T-helper 2 cell treated with Interferon-gamma antibody and Interleukin-4, amounts not matched to agents 5 μg/mL and 100 μg/mL, for 36 hours (primary cell): Measurements from ENCODE around the gene COL6A1.

Experiments
- DNase-seq: peaks from one replicate; pipeline ENCODE4 v3.0.0; 2021; ENCODE audit warnings: low spot score
- H3K27ac Mint-ChIP-seq: one replicate; pipeline ENCODE4 v1.8.0; 2021; ENCODE audit warnings: mild to moderate bottlenecking, mixed read lengths
- H3K27me3 Mint-ChIP-seq: one replicate; pipeline ENCODE4 v1.8.0; 2021; ENCODE audit warnings: low read depth, mixed read lengths
- H3K36me3 Mint-ChIP-seq: one replicate; pipeline ENCODE4 v1.8.0; 2021; ENCODE audit warnings: low read depth, mixed read lengths
- H3K4me1 Mint-ChIP-seq: one replicate; pipeline ENCODE4 v1.8.0; 2021; ENCODE audit warnings: low read depth, mixed read lengths
- H3K4me3 Mint-ChIP-seq: one replicate; pipeline ENCODE4 v1.8.0; 2022; ENCODE audit warnings: mild to moderate bottlenecking, moderate library complexity, mixed read lengths
- H3K9me3 Mint-ChIP-seq: one replicate; pipeline ENCODE4 v1.8.0; 2021; ENCODE audit warnings: mixed read lengths

Gene COL6A1

GRCh38 chr21:46018615-46019014 lies 37.0 kb downstream of the COL6A1 start:
- H3K27ac Mint-ChIP-seq, result no peak overlapping the region
- H3K4me1 Mint-ChIP-seq, result no peaks in the 10 kb centered on the region
- DNase-seq, result no peak
- H3K36me3 Mint-ChIP-seq, result no peaks in the 10 kb centered on the region
- H3K9me3 Mint-ChIP-seq, result no peaks in the 10 kb centered on the region
- H3K27me3 Mint-ChIP-seq, result peaks cover 44% of the 10 kb centered on the region
- no peak overlapping the region for H3K4me3 Mint-ChIP-seq

DNA sequence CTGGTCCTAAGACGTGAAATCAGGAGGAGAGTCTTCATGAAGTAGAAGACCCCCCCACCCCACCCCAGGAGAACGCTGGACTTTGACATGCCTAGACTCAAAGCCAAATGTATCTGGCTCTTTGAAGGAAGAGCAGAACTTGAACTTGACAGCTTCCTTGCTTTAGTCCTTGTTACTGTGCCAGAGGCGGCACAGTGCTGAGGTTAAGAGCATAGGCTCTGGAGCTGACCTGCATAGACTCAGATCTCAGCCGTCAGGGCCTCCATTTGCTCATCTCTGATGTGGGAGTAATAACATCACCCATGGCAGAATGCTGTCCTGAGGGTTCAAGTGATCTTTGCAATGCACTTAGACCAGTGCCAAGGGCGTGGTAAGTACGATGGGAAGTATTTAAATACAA lies 39.0 kb downstream of the COL6A1 start:
- no peak overlapping the region for H3K4me3 Mint-ChIP-seq
- no peaks in the 10 kb centered on the region for H3K9me3 Mint-ChIP-seq

GRCh38 chr21:46021398-46021797 lies 39.8 kb downstream of the COL6A1 start:
- H3K36me3 Mint-ChIP-seq, result no peaks in the 10 kb centered on the region
- H3K9me3 Mint-ChIP-seq, result no peaks in the 10 kb centered on the region
- H3K27me3 Mint-ChIP-seq, result peaks cover 39% of the 10 kb centered on the region
- no peak for DNase-seq
- no peaks in the 10 kb centered on the region for H3K4me1 Mint-ChIP-seq
- no peak overlapping the region for H3K4me3 Mint-ChIP-seq
- H3K27ac Mint-ChIP-seq, result no peak overlapping the region

More for the DNA sequence above, 39.0 kb downstream of the COL6A1 start:
- Mint-ChIP-seq H3K27me3 (peaks cover 38% of the 10 kb centered on the region), H3K36me3 (no peaks in the 10 kb centered on the region), H3K4me1 (no peaks in the 10 kb centered on the region), H3K27ac (no peak overlapping the region)
- no peak for DNase-seq

DNA sequence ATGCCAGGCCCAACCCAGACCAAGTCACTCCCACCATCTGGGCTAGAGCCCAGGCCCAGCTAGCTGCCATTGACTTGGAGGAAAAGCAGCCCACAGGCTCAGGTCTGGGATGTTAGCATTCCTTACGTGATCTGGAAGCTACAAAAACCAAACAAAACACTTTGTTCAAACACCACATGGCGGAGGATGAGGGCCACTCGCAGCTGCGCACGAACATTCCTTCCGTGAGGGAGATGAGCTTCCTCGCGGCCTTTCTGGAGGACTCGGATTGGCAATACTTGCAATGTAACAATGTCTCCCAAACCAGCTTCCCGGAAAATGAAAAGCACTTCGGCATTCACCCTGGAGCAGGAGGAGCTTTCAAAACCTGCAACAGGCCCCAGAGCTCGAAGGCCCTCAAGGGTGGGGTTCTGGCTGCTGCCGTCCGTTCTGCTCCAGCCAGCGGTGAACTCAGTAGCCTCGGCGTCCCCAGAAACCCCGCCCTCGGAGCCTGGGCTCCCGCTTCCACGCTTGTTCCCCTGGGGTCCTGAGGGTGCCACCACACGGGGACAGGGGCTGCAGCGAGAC lies 40.5 kb downstream of the COL6A1 start:
- peaks cover 34% of the 10 kb centered on the region for H3K27me3 Mint-ChIP-seq
- no peak for DNase-seq
- H3K4me1 Mint-ChIP-seq, result no peaks in the 10 kb centered on the region
- no peaks in the 10 kb centered on the region for H3K9me3 Mint-ChIP-seq
- H3K4me3 Mint-ChIP-seq, result no peak overlapping the region
- H3K27ac Mint-ChIP-seq, result no peak overlapping the region
- H3K36me3 Mint-ChIP-seq, result no peaks in the 10 kb centered on the region

GRCh38 chr21:46022551-46023525 lies 41.3 kb downstream of the COL6A1 start:
- DNase-seq, result no peak
- Mint-ChIP-seq H3K4me1 (no peaks in the 10 kb centered on the region), H3K9me3 (no peaks in the 10 kb centered on the region), H3K36me3 (no peaks in the 10 kb centered on the region), H3K4me3 (no peak overlapping the region), H3K27me3 (peaks cover 28% of the 10 kb centered on the region), H3K27ac (no peak overlapping the region)

DNA sequence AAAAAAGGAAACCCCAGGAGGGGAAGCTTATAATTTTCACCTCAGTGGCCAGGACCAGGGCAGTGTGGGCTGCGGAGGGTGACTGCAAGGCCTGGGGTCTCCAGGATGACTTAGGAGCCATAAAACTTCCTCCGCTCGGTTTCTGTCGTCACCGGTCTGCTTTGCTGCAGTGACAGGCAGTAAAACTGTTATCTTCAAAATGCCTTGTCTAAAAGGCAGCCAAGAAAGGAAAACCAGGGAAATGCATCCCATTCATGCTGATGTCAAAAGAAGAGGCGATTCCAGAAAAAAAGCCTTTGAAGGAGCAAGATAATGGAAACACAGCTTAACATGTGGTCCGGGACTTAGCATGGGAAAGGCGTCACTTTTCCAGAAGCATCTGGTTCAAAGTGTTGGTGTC lies 42.0 kb downstream of the COL6A1 start:
- H3K27me3 Mint-ChIP-seq, result peaks cover 23% of the 10 kb centered on the region
- H3K4me1 Mint-ChIP-seq, result no peaks in the 10 kb centered on the region
- H3K9me3 Mint-ChIP-seq, result no peaks in the 10 kb centered on the region
- no peak overlapping the region for H3K27ac Mint-ChIP-seq
- H3K4me3 Mint-ChIP-seq, result no peak overlapping the region
- no peaks in the 10 kb centered on the region for H3K36me3 Mint-ChIP-seq
- DNase-seq, result no peak

DNA sequence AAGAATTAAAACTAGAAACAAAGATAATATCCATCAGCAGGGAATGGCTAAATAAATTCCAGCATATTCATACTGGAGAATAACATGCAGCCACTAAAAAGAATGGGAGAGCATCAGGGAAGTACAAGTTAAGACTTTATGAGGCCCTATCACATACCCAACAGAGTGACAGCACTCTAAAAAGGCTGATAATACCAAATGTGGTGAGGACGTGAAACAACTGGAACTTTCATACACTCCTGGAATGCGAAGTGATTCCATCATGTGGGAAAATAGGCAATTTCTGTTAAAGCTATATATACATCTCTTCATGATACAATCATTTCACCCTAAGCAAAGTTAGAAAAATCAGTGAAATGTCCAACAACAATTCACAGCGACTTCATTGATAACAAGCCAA lies 42.6 kb downstream of the COL6A1 start:
- no peaks in the 10 kb centered on the region for H3K4me1 Mint-ChIP-seq
- no peak for DNase-seq
- H3K36me3 Mint-ChIP-seq, result no peaks in the 10 kb centered on the region
- H3K27ac Mint-ChIP-seq, result no peak overlapping the region
- H3K4me3 Mint-ChIP-seq, result no peak overlapping the region
- peaks cover 19% of the 10 kb centered on the region for H3K27me3 Mint-ChIP-seq
- H3K9me3 Mint-ChIP-seq, result peaks cover 2% of the 10 kb centered on the region

DNA sequence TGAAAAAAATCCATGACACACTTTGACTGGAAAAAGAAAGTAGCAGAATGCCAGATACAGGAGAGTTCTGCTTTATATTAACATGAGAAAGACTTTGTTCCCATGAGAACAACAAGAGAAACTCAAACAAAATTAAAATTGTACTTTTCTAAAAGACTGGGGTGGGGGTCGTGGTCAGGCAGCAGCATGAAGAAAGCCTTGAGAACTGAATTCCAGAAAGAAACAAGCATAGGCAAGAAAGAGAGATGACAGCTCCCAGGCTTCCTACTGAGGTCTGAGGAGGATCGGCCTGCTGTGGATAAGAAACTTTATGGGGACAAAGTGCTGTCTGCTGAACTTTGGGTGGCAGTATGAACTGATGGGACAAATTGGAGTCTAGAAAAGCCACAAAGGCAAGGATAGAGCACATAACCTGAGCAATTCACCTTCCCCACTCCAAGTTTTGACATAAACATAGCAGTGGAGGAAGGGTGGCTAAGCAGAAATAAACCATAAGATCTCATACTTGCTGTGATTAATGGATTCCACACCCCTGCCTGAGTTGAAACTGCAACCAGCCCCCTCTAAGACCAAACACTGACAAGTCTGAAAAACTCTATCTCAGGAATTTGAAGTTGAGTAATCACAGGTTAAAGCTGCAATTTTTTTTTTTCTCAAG lies 43.7 kb downstream of the COL6A1 start:
- H3K27me3 Mint-ChIP-seq, result peaks cover 19% of the 10 kb centered on the region
- DNase-seq, result no peak
- H3K27ac Mint-ChIP-seq, result no peak overlapping the region
- H3K9me3 Mint-ChIP-seq, result peaks cover 7% of the 10 kb centered on the region
- no peaks in the 10 kb centered on the region for H3K4me1 Mint-ChIP-seq
- H3K36me3 Mint-ChIP-seq, result no peaks in the 10 kb centered on the region
- H3K4me3 Mint-ChIP-seq, result no peak overlapping the region

DNA sequence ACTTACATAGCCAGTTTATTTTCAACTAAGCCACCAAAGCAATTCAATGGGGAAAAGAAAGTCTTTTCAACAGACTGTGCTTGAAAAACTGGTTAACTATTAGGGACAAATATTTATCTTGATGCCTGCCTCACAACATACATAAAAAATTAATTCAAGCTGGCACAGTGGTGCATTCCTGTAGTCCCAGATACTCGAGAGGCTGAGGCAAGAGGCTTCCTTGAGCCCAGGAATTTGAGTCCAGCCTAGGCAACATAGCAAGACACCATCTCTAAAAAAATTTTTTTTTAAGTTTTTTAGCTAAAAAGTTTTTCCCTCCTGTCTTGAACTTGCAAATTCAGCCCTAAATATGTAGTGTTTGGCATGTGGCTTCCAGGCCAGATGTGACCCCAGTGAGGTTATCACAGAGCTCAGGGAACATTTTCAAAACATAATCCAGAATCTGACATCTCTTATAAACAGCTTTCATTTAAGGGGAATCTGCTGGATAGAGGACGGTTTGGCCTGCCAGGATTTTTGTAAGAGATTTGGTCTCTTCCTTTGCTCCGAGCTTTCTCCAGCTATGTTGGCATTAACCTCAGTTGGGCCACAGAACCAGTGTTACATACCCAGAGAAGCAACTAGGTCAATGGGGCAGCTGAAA lies 46.4 kb downstream of the COL6A1 start:
- no peak overlapping the region for H3K27ac Mint-ChIP-seq
- H3K36me3 Mint-ChIP-seq, result no peaks in the 10 kb centered on the region
- peaks cover 16% of the 10 kb centered on the region for H3K27me3 Mint-ChIP-seq
- H3K4me3 Mint-ChIP-seq, result no peak overlapping the region
- H3K4me1 Mint-ChIP-seq, result no peaks in the 10 kb centered on the region
- peaks cover 7% of the 10 kb centered on the region for H3K9me3 Mint-ChIP-seq
- DNase-seq, result no peak

- Mint-ChIP-seq H3K4me1 (no peaks in the 10 kb centered on the region), H3K27me3 (peaks cover 14% of the 10 kb centered on the region), H3K36me3 (no peaks in the 10 kb centered on the region), H3K9me3 (peaks cover 7% of the 10 kb centered on the region), H3K4me3 (no peak overlapping the region), H3K27ac (no peak overlapping the region)
- no peak for DNase-seq
Observed at GRCh38 chr21:46028573-46029091, 47.1 kb downstream of the COL6A1 start.

- Mint-ChIP-seq H3K9me3 (peaks cover 7% of the 10 kb centered on the region), H3K4me3 (no peak overlapping the region), H3K27ac (no peak overlapping the region), H3K27me3 (peaks cover 13% of the 10 kb centered on the region), H3K4me1 (no peaks in the 10 kb centered on the region), H3K36me3 (no peaks in the 10 kb centered on the region)
- DNase-seq, result no peak
Observed at GRCh38 chr21:46029186-46029924, 47.8 kb downstream of the COL6A1 start.

GRCh38 chr21:46031484-46031883 lies 49.9 kb downstream of the COL6A1 start:
- Mint-ChIP-seq H3K27ac (no peak overlapping the region), H3K27me3 (no peaks in the 10 kb centered on the region), H3K4me1 (no peaks in the 10 kb centered on the region), H3K9me3 (peaks cover 7% of the 10 kb centered on the region), H3K4me3 (no peak overlapping the region), H3K36me3 (no peaks in the 10 kb centered on the region)
- no peak for DNase-seq

GRCh38 chr21:46032100-46032499 lies 50.5 kb downstream of the COL6A1 start:
- no peak overlapping the region for H3K27ac Mint-ChIP-seq
- DNase-seq, result no peak
- H3K27me3 Mint-ChIP-seq, result no peaks in the 10 kb centered on the region
- H3K4me1 Mint-ChIP-seq, result no peaks in the 10 kb centered on the region
- H3K36me3 Mint-ChIP-seq, result no peaks in the 10 kb centered on the region
- H3K9me3 Mint-ChIP-seq, result peaks cover 7% of the 10 kb centered on the region
- no peak overlapping the region for H3K4me3 Mint-ChIP-seq
